ENCODE measurements around the gene SEMA3A.

The SEMA3A gene

DNA sequence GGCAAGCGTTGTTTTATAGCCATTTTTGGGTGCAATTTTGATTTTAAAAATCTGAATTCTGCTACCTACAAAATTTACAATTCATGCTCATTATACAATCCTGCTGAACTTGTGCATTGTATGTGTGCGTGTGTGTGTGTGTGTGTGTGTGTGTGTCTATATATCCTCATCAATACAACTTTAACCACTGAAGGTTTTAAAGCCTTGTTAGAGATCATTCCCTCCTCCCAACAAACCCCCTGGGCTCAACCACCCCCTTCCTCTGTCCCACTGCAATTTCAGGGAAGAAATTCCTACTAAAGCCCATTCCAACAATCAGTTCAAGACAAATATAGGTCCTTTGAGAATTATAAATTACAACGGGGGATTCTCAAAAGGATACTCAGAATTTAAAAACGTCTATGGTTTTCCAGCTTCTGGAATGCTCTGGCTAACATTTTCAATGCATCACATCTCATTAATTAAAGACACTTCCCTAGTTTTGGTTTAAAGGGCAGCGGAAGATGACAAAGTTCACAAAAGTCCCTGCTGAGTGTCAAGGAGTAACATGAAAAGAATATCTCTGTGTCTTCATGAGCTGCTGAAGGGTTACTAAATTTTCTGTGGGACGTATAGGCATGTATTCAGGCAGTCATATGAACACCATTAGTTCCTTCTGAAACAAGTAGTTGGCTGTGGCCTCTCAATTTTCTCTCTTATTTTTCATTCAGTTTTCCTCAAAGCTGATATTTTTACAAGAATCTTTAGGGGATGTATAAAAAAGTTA, 889 bp upstream of the SEMA3A start:
- DNase-seq = no peak

DNA sequence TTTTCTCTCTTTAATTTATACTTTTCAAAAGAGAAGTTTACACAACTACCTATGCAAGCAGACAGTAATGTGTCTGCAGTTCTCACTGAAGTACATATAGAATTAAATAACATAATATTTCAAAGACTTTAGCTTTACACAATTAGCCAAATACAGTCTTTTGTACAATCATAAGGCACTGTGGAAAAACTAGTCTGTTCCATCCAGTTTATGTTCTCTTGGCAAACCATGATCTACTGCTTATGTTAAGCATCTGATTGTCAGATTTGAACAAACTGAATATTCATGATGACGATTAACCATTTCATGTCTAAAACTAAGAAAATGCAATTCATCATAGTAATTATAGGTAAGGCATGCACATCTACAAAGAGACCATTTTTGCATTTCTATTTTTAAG, 842 bp downstream of the SEMA3A start:
- no peak for DNase-seq

GRCh38 chr7:84191842-84192241, 2.7 kb downstream of the SEMA3A start:
- no peak for DNase-seq

- DNase-seq = no peak
These were observed 3.3 kb downstream of the SEMA3A start for GRCh38 chr7:84191261-84191660.

- DNase-seq = no peak
These were observed 4.4 kb downstream of the SEMA3A start for GRCh38 chr7:84190016-84190705.

- no peak for DNase-seq
These were observed 5.7 kb downstream of the SEMA3A start for GRCh38 chr7:84188786-84189405.

DNA sequence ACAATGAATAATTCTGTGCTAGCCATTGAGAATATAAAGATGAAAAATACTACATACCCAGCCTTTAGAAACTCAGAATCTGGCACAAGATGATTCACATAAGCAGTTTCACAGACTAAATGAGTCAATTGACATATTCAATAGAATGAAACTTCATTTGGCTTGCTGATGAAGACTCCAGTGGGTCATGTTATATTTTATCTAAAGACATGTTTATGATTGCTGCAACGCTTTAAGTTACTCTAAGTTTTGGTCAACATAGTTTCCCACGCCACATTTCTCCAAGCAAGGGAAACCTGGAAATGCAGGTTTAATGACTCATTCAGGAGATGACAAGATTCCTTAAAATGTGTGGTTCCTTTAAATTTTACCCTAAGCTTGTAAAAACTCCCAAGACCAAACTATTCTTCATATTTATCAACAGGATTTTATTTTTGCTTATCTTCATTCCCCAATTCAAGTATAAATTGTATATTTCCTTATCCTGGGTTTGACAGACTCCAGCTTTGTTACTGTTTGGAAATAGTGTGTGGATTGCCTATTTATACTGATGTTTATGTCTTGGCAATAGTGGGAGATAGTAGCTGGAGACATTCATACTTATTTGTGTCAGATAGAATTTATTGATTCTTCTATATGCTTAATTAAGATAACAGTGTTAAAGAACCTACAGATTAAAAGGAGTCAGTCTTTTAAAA, 6.6 kb downstream of the SEMA3A start:
- no peak for DNase-seq

DNA sequence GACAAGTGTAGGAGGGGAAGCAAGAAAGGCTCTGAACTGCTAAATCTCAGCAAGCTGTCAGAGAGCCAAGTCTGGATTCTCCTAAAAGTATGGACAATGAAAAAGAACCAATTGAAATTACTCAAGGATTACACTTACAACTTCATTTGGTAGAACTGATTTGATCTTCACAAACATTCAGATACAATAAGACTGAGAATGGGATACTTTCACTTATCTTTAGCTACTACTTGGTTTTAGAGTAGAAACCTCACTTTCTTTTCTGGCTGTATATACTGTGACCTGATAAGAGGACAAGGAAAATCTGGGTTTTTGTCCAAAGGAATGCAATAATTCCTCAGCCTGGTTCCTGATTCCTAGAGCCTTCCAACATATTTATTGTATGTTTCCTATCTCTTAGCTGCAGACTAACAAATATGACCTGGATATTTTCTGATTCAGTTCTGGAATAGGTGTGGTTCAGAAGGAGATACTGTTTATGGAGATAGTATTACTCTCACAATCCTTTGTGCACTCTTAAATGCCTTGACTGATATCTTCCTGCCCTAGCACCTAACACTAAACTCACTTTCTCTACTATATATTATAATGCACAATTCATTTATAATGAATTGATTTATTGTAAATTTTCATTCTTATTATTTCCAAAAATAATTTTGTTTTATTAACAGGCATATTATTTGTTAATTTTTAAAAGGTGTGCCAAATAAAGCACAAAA, 7.3 kb downstream of the SEMA3A start:
- DNase-seq = no peak

DNA sequence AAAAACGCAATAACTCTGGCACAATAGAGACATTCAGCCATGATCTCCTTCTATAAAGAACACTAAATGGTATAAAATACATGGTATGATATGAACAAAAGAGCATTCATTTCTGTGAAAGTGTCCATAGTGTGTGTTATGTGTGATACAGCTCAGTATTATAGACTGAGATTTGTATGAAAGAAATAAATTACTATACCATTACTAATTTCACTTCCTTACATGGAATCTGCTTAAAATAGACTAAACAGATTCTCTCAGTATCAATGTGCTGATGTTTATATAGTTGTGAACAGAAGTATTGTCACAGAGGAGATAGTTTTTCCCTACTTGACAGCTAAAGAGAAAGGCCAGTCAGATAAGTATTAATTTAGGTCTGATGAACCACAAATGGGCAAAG, 10.8 kb downstream of the SEMA3A start:
- DNase-seq = no peak

GRCh38 chr7:84182301-84182700, 12.3 kb downstream of the SEMA3A start:
- no peak for DNase-seq

DNA sequence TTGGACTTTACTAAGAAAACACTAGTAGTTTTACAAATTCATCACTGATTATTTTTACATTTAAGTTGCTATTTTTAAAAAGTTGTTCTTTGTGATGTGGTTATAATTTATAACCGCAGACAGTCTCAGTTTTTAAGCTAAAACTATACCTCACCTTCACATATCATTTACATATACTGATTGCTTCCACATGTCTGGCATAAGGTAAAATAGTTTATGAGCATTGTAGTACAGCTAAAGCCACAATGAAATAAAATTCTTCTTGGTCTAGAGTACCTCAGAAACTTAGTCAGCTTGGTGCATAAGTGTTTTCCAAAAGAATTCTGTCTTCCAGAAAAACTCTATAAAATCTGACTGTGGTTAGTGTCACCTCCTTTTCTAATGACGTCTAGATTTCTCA, 13.0 kb downstream of the SEMA3A start:
- no peak for DNase-seq

- DNase-seq = no peak
These were observed 16.7 kb downstream of the SEMA3A start for GRCh38 chr7:84177758-84178412.

DNA sequence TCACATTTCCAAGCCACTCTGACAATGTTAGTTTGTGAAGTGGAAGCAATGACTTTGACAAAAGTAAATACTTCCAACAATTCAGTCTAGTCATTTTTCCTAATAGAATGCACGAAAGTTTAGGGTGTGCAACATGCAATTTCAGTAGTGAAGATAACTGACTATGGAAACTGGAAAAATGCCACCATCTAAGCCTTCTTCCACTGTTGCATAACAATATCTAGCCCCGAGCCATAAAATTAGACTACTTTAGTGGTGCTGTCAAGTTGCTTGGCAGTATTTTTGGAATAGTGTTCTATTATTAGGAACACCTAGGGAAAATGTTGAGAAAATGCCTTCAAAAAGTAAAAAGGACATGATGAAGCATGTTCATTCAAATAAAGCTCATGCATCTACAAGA, 17.9 kb downstream of the SEMA3A start:
- no peak for DNase-seq

- DNase-seq = no peak
These were observed 19.1 kb downstream of the SEMA3A start for GRCh38 chr7:84175461-84175860.

DNA sequence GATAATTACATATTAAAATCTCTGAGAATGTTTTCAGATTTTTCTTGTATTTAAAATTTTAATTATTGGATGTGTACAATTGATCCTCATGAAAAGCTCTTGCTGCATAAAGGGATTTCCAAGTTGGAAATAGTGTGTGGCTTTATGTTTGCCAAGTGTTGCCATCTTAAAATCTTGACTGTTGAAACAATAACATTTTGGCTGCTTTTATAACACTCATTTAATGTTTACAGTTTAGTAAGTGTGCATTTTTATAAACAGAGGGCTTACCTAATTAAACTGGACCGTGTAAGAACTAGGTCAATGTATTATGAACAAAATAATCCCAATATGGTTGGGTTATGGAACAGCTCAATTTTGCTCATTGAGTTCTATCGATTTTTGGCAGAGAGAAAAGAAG, 23.9 kb downstream of the SEMA3A start:
- no peak for DNase-seq

DNA sequence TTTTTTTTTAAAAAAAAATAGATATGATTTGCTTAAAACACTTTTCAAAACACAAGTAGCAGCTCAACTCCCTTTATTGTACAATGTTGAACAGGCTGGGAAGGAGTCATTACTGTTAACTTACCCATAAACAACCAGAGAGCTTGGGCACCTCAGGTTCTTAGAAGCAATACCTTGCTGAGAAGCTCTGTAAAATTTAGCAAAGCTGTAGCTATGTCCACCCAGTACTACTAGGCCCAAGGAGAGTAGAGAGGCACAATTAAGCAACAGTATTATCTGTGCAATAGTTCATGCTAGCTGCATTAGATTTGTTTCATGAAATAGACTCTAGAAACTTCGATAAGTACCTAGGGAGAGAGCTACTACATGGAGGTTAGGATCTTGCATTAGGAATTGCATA, 32.0 kb downstream of the SEMA3A start:
- DNase-seq = no peak

GRCh38 chr7:84162125-84162524, 32.5 kb downstream of the SEMA3A start:
- no peak for DNase-seq

DNA sequence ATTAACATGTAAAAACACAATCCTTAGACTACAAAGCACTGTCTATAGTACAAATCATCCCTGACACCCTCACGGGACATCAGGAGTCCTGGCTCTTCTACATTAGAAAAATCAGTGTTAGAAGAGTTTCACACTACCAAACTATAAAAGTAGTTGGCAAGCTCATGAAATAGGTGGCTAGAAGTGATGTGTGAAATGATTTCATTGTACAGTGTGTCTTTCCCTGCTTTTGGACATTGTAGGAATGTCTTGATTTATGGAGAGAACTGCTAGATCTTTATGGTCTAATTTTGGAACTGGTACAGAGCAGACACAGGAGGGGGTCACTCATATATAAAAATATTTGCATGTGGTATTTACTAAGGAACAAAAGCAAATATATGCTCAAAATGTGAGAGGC, 33.2 kb downstream of the SEMA3A start:
- no peak for DNase-seq

GRCh38 chr7:84159435-84159834, 35.2 kb downstream of the SEMA3A start:
- no peak for DNase-seq

- no peak for DNase-seq
These were observed 37.4 kb downstream of the SEMA3A start for GRCh38 chr7:84157171-84157570.

DNA sequence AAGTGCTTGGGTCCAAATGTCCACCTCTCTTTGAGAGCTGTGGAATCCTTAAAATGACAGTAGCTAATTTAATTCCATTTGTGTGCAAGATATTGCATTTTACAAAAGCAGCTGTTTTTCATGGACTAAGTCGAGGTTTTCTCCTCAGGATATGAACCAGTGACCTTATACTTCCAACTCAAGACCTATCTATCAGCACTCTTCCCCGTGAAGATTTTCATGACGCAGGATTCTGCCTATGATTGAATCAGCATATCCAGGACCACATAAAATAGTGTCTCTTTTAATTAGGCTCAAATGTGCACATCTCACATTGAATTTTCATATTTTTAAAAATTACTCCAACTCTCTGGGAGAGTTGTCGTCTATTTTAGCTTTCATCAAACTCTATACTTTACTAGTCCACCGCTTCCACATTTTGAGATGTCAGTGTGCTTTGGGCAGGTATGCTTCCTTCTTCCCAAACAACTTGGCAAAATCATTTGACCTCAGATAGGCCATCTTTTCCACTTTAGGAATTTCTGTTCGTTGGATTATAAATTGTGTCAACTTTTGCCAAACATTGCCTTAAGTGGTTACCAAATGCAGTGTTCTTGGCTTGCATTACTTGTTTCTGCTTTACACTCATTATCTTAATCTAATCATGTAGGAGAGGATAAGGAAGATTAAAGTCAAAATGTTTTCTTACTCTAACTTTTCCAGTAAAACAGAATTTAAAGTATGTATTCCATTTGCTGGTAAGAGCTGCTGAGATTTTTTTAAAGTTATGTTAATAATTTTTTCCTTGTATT, 39.4 kb downstream of the SEMA3A start:
- no peak for DNase-seq

DNA sequence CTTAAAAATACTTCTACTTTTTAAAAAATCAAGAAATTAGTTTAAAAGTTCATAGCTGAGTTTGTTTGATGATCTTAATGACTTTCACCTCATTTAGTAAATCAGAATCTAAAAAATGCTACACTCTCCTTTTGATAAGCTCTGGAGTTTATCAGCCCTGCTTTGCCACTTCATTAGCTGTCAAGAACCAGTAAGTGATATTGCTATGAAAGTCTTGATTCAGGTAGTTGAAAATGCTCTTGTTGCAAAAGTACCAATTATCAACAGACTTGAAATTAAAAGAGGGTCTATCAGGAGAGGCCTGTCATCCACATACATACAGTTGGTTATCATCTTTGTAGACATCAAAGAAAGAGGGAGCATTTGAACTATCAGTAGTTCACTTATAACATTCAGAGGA, 41.6 kb downstream of the SEMA3A start:
- DNase-seq = no peak

All from NCI-H187 treated with DMSO at 0.1 percent for 48 hours (cell line).